Neural cell (in vitro differentiated cells): Measurements from ENCODE around the gene LRRC3. TPM values are rescaled to one million over a fixed set of nuclear protein-coding genes. Genes with fewer than 3 reads are reported as not detected.

Experiments
- H2AFZ ChIP-seq: fragments of 200-600, 300-800 bp; sonication (generic), shearing (Covaris generic); 2 replicates; pipeline ENCODE4 v1.6.0; 2014; ENCODE audit warnings: low read depth, mild to moderate bottlenecking, antibody characterized with exemption, low read length, moderate library complexity
- H3F3A ChIP-seq: fragments of 200-600 bp; shearing (Covaris generic); 2 replicates; pipeline ENCODE4 v1.6.1; 2016; ENCODE audit warnings: mild to moderate bottlenecking, moderate library complexity, mixed read lengths, antibody characterized with exemption, low read length; ENCODE audit not compliant: insufficient read depth, poor library complexity, severe bottlenecking
- H3K27ac ChIP-seq: fragments of 200-600, 300-800 bp; sonication (generic), shearing (Covaris generic); 2 replicates; pipeline ENCODE4 v1.5.1; 2014; ENCODE audit warnings: mild to moderate bottlenecking, low read length, moderate library complexity
- H3K27me3 ChIP-seq: fragments of 300-800, 200-600 bp; sonication (generic), shearing (Covaris generic); 2 replicates; pipeline ENCODE4 v1.6.0; 2014; ENCODE audit warnings: mild to moderate bottlenecking, low read depth, low read length, moderate library complexity; ENCODE audit not compliant: insufficient read depth
- H3K36me3 ChIP-seq: fragments of 300-800, 200-600 bp; sonication (generic), shearing (Covaris generic); 2 replicates; pipeline ENCODE4 v1.5.1; 2014; ENCODE audit warnings: mild to moderate bottlenecking, antibody characterized with exemption, low read length, moderate library complexity; ENCODE audit not compliant: insufficient read depth
- H3K4me2 ChIP-seq: fragments of 300-800, 200-600 bp; sonication (generic), shearing (Covaris generic); 2 replicates; pipeline ENCODE4 v1.6.0; 2014; ENCODE audit warnings: mild to moderate bottlenecking, low read length
- H3K4me3 ChIP-seq: fragments of 300-800, 200-600 bp; sonication (generic), shearing (Covaris generic); 2 replicates; pipeline ENCODE4 v1.5.1; 2014; ENCODE audit warnings: mild to moderate bottlenecking, low read length, moderate library complexity
- H3K79me2 ChIP-seq: fragments of 200-600 bp; shearing (Covaris generic); replicated peaks from 2 replicates; pipeline ENCODE4 v1.6.0; 2014; ENCODE audit warnings: mild to moderate bottlenecking, low read length, moderate library complexity; ENCODE audit not compliant: insufficient read depth
- H3K9ac ChIP-seq: fragments of 300-800, 200-600 bp; sonication (generic), shearing (Covaris generic); 2 replicates; pipeline ENCODE4 v1.6.1; 2016; ENCODE audit warnings: mild to moderate bottlenecking, low read length, mixed read lengths
- H3K9me2 ChIP-seq: fragments of 200-600 bp; shearing (Covaris generic); 2 replicates; pipeline ENCODE4 v1.6.1; 2016; ENCODE audit warnings: mild to moderate bottlenecking, low read length, mixed read lengths; ENCODE audit not compliant: insufficient read depth
- H3K9me3 ChIP-seq: fragments of 200-600, 300-800 bp; sonication (generic), shearing (Covaris generic); 2 replicates; pipeline ENCODE4 v1.6.1; 2016; ENCODE audit warnings: mild to moderate bottlenecking, mixed run types, low read length, moderate library complexity, mixed read lengths
- H4K20me1 ChIP-seq: fragments of 200-600 bp; shearing (Covaris generic); 2 replicates; pipeline ENCODE4 v1.6.1; 2016; ENCODE audit warnings: mild to moderate bottlenecking, mixed run types; ENCODE audit not compliant: insufficient read depth
- EP300 ChIP-seq: fragments of 450-650 bp; conservative IDR thresholded peaks from 2 replicates; pipeline ENCODE4 v1.6.1; 2014; ENCODE audit warnings: antibody characterized with exemption, mild to moderate bottlenecking, moderate library complexity; ENCODE audit not compliant: poor library complexity, severe bottlenecking
- EZH2 ChIP-seq: fragments of 200-600, 300-800 bp; shearing (Covaris generic), sonication (generic); IDR thresholded peaks from 2 replicates; pipeline ENCODE4 v1.6.1; 2014; ENCODE audit warnings: antibody characterized with exemption, low read length, borderline replicate concordance, mild to moderate bottlenecking; ENCODE audit not compliant: insufficient read depth, poor library complexity, severe bottlenecking
- MXI1 ChIP-seq: fragments of 450-650 bp; conservative IDR thresholded peaks from 2 replicates; pipeline ENCODE4 v1.6.1; 2014; ENCODE audit warnings: antibody characterized with exemption, mild to moderate bottlenecking; ENCODE audit not compliant: poor library complexity, severe bottlenecking
- POLR2AphosphoS5 ChIP-seq: IDR thresholded peaks from 2 replicates; pipeline ENCODE4 v1.6.1; 2012
- RAD21 ChIP-seq: fragments of 450-650 bp; conservative IDR thresholded peaks from 2 replicates; pipeline ENCODE4 v1.6.1; 2014; ENCODE audit warnings: antibody characterized with exemption, mild to moderate bottlenecking, moderate library complexity
- REST ChIP-seq: IDR thresholded peaks from 2 replicates; pipeline ENCODE4 v1.6.1; 2012; ENCODE audit warnings: borderline replicate concordance
- TAF1 ChIP-seq: IDR thresholded peaks from 2 replicates; pipeline ENCODE4 v1.6.1; 2012; ENCODE audit warnings: low read depth
- polyA plus RNA-seq: library from polyadenylated mRNA; depleted of rRNA; stranded (reverse); fragments of >200 nt; gene quantifications from 2 replicates; pipeline ENCODE4 v1.2.3, GENCODE V29; 2014

LRRC3 gene
- polyA plus RNA-seq, 1 donor from 2014 or later: 3.8 TPM

DNA sequence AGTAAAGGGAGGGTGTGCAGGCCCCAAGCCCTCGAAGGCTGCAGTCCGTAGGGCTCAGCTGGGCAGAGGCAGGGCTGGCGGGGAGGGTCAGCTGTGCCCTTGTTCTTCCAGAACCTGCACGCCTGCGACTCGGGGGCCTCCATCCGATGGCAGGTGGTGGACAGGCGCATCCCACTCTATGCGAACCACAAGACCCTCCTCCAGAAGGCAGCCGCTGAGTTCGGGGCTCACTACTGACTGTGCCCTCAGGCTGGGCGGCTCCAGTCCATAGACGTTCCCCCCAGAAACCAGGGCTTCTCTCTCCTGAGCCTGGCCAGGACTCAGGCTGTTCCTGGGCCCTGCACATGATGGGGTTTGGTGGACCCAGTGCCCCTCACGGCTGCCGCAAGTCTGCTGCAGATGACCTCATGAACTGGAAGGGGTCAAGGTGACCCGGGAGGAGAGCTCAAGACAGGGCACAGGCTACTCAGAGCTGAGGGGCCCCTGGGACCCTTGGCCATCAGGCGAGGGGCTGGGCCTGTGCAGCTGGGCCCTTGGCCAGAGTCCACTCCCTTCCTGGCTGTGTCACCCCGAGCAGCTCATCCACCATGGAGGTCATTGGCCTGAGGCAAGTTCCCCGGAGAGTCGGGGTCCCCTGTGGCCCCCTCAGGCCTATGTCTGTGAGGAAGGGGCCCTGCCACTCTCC, 13.6 kb upstream of the LRRC3 start:
- no peak overlapping the region for H3K27ac ChIP-seq
- H3F3A ChIP-seq: no peaks in the 10 kb centered on the region
- H3K27me3 ChIP-seq: no peaks in the 10 kb centered on the region
- no peak overlapping the region for H3K4me3 ChIP-seq
- H3K9ac ChIP-seq: no peak overlapping the region
- H3K4me2 ChIP-seq: no peak overlapping the region
- no peak overlapping the region for H2AFZ ChIP-seq
- TF ChIP-seq MXI1: no peak
- no peak for TF ChIP-seq EP300
- TF ChIP-seq TAF1: no peak
- no peak for TF ChIP-seq REST
- TF ChIP-seq POLR2AphosphoS5: no peak
- no peaks in the 10 kb centered on the region for H3K9me3 ChIP-seq
- H3K79me2 ChIP-seq: no peaks in the 10 kb centered on the region
- no peaks in the 10 kb centered on the region for H3K36me3 ChIP-seq
- H3K9me2 ChIP-seq: no peaks in the 10 kb centered on the region
- no peaks in the 10 kb centered on the region for H4K20me1 ChIP-seq

- Histone ChIP-seq H3K4me3 (no peak overlapping the region), H3F3A (no peaks in the 10 kb centered on the region), H2AFZ (no peak overlapping the region), H3K79me2 (no peaks in the 10 kb centered on the region), H3K27me3 (no peaks in the 10 kb centered on the region), H4K20me1 (no peaks in the 10 kb centered on the region), H3K4me2 (no peak overlapping the region), H3K9me2 (no peaks in the 10 kb centered on the region), H3K9ac (no peak overlapping the region), H3K9me3 (no peaks in the 10 kb centered on the region), H3K36me3 (no peaks in the 10 kb centered on the region), H3K27ac (no peak overlapping the region)
- TF ChIP-seq POLR2AphosphoS5 (no peak), EZH2 (no peak), RAD21 (no peak), TAF1 (no peak)
Measured at GRCh38 chr21:44442266-44443125, 12.8 kb upstream of the LRRC3 start.

- no peaks in the 10 kb centered on the region for H3K79me2 ChIP-seq
- H3K4me3 ChIP-seq: no peak overlapping the region
- no peaks in the 10 kb centered on the region for H3F3A ChIP-seq
- no peak overlapping the region for H3K4me2 ChIP-seq
- H3K27me3 ChIP-seq: no peaks in the 10 kb centered on the region
- H2AFZ ChIP-seq: no peak overlapping the region
- no peaks in the 10 kb centered on the region for H3K9me3 ChIP-seq
- H3K9me2 ChIP-seq: no peaks in the 10 kb centered on the region
- H3K36me3 ChIP-seq: no peaks in the 10 kb centered on the region
- H3K9ac ChIP-seq: no peak overlapping the region
- no peak for TF ChIP-seq EP300
- no peaks in the 10 kb centered on the region for H4K20me1 ChIP-seq
- H3K27ac ChIP-seq: no peak overlapping the region
Measured at GRCh38 chr21:44443291-44443890, 11.9 kb upstream of the LRRC3 start.
